GM18505 (cell line): ENCODE measurements around the gene POU2AF1.

Source experiments
- ATAC-seq: cut with Tn5 transposase; IDR thresholded peaks from one replicate; pipeline ENCODE4 v1.9.1; 2021; ENCODE audit not compliant: unreplicated experiment
- POLR2A ChIP-seq: IDR thresholded peaks from 4 replicates; pipeline ENCODE4 v1.6.1; 2011; ENCODE audit warnings: borderline replicate concordance; ENCODE audit not compliant: insufficient read depth, insufficient read length; ENCODE audit errors: extremely low read depth

Gene POU2AF1

DNA sequence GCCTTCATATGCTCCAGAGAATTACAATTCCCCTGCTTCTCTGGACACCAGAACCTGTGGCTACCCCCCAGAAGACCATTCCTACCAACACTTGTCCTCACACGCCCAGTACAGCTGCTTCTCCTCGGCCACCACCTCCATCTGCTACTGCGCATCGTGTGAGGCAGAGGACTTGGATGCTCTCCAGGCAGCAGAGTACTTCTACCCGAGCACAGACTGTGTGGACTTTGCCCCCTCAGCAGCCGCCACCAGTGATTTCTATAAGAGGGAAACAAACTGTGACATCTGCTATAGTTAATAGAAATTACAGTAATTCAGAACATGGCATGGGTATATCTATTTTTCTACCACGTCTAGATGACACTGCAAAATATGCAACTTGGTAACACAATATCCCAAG lies 70.9 kb downstream of the POU2AF1 start:
- no peak for TF ChIP-seq POLR2A
- ATAC-seq: no peak

DNA sequence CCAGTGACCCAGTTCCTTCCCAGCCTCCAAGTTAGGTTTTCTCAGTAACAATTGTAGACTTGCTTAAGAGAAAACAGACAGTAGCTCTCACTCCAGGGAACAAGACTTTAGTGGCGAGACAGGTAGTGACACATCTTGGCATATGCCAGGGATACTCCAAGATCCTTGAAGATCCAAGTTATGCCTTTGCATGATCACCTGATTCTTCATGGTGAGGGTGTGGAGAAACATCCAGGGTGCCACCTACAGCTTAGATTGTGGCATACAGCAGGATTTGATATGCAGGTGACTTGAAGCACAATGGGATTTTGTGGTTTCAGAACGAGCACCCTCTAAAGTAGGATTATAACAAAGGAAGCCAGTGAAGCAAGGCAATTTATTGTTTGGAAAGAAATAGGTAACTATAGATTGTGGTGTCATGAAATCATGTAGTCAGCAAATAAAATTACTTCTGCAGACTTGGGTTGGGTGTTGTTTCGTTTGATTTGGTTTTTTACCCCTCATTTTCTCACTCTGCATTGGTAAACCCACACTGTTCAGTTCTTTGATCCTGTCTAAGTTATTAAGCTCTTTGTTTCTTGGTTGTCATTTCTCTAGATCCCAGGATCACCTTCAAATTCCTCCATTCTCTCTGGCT lies 71.5 kb downstream of the POU2AF1 start:
- TF ChIP-seq POLR2A: no peak
- ATAC-seq: no peak

DNA sequence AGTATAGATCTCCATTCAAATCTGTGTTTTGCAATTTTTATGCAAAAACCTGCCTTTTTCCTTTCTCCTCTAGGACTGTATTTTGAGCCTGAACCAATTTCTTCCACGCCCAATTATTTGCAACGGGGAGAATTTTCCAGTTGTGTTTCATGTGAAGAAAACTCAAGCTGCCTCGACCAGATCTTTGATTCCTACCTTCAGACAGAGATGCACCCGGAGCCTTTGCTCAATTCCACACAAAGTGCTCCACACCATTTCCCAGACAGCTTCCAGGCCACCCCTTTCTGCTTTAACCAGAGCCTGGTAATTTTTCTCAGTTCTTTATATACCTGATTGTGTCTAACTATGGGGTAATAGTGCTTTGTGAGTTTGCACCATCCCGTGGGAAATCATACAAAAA lies 72.8 kb downstream of the POU2AF1 start:
- ATAC-seq: no peak
- TF ChIP-seq POLR2A: no peak

DNA sequence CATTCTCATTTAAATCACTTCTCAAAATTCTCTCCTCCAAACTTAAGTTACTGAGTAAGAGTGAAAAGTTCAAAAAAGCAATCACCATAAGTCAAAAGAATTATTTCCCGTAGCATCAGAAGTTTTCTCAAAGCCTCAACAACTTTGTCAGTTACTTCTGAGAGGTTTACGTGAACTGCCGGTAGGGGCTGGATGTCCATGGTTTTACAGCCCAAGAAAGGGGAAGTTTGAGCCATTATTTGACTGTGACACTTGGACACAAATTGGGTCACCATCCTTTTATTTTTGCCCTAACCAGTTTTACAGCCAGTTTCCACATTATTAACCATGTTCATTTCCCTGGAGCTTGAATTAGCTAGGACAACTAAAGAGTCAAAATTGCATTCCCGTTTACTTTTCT lies 73.2 kb downstream of the POU2AF1 start:
- no peak for TF ChIP-seq POLR2A
- ATAC-seq: no peak

DNA sequence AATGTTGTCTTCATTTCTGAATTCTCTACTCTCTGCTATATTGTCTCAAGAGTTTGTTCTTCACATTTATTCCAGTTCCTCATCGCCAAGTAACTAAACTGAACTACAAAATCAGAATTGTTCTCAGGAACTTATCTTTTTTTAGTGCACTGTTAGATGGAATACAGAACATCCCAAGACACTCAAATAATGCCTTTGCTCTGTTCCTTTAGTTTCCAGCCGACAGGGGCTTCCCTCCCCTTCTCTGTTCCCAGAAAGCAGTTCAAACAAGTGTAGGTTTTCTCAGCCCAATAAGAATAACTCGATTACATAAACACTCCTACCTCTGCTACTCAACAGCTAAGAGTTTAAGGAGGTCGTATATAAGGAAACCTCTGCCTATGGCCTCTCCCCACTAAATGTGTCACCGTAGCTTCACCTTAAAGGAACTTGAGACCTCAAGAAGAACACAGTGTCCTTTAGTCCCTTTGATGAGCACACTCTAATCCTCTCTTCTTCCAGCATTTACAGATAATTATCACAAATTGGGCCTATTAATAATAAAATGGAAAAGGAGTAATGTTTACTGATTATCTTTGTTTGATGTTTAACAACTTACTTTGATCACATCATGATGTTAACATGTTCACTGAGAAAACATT lies 73.8 kb downstream of the POU2AF1 start:
- TF ChIP-seq POLR2A: no peak
- no peak for ATAC-seq

DNA sequence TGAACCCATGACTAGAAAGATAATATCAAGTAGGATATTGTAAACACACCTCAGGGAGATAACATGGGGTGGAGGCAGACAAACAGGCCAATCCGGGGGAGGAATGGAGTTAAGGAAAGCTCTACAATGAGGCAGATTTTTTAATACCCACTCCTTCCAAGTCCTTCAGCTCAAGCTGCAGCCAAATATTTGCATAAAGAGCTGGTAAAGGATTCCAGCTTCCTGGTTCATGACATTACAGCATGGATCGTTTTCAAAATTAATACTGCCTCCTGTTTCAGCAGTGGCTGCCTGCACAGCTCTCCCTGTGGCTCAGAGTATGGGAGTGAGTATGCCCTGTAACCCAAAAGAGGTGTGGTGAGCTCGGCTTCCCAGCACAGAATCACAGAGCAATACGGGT lies 75.6 kb downstream of the POU2AF1 start:
- no peak for TF ChIP-seq POLR2A
- no peak for ATAC-seq

DNA sequence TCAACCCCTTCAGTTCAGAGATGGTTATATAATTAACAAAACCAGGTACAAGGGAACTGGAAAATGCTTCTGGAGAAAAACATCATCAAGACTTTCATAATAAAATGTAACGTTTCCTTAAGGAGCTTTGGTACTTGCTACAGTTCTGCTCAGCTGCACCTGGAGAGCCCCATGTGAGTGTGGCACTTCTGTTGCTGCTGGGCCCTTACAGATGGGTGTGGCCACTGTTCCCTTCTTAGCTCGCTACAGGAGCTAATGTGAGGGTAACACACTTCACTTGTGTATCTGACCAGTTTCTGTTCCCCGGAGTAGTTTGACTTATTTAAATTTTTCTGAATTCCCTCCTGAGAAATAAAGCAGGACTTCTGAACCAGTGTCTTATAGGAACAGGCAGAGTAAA lies 76.8 kb downstream of the POU2AF1 start:
- no peak for ATAC-seq
- no peak for TF ChIP-seq POLR2A
